ENCODE measurements around the gene GADL1.

DNA sequence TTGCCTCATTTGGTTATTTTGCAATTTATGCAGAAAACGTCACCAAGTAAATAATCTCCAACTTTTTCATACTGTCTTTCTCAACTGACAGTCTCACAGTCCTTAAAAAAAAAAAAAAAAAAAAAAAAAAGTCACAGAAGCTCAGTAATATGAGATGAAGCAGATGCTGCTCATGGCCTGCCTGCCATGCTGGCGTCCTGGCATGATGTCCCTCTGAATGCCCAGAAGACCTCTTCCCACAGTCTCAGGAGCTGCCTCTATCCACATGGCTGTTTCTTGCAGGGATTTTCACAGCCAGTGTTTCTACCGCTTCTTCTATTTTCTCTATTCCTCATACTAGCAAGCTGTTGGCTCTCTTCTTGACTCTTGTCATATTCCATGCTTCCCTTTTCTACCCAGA lies 200.3 kb downstream of the GADL1 start:
- TF ChIP-seq, protein P1, sequence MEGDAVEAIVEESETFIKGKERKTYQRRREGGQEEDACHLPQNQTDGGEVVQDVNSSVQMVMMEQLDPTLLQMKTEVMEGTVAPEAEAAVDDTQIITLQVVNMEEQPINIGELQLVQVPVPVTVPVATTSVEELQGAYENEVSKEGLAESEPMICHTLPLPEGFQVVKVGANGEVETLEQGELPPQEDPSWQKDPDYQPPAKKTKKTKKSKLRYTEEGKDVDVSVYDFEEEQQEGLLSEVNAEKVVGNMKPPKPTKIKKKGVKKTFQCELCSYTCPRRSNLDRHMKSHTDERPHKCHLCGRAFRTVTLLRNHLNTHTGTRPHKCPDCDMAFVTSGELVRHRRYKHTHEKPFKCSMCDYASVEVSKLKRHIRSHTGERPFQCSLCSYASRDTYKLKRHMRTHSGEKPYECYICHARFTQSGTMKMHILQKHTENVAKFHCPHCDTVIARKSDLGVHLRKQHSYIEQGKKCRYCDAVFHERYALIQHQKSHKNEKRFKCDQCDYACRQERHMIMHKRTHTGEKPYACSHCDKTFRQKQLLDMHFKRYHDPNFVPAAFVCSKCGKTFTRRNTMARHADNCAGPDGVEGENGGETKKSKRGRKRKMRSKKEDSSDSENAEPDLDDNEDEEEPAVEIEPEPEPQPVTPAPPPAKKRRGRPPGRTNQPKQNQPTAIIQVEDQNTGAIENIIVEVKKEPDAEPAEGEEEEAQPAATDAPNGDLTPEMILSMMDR (IDR thresholded peaks at IDR 0.05 in 4 of 5, conservative IDR thresholded peaks at IDR 0.05 in 1 of 5) = no peak
- no peak for TF ChIP-seq POLR2A (IDR thresholded peaks at IDR 0.05)

Measured in gastrocnemius medialis (tissue), 4 donors.